ENCODE measurements around the gene SPCS2.
A peak's percentile ranks its signal among the peaks of the same experiment; 100 is the strongest.

The SPCS2 gene

DNA sequence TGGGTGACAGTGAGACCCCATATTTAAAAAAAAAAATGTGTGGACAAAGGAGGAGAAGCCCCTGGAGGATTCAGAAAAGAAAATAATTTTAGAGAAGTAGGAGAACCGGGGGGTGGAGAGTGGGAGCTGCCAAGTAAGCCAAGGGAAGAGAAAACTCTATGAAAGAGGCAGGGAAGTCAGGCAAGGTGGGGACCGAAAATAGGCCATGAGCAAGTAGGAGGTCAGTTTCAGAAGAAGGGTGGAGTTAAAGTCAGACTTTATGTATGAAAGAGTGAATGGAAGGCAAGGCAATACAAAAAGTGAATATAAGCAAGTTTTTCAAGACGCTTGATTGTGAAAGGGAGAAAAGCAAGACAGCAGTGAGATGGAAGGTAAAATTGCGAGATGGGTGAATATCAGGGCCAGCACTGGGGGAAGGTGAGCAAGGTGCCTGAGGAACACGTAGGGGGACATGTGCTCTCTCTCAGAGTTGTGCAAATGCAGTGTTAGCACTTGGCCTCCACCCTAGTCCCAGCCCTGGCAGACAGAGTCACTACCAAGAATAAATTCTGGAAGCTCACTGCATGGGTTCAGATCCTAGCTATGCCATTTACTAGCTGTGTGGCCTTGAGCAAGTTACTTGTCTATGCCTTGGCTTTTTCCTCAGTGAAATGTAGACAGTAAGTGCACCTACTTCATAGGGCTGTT lies 6.8 kb upstream of the SPCS2 start:
- TF ChIP-seq, protein P1, sequence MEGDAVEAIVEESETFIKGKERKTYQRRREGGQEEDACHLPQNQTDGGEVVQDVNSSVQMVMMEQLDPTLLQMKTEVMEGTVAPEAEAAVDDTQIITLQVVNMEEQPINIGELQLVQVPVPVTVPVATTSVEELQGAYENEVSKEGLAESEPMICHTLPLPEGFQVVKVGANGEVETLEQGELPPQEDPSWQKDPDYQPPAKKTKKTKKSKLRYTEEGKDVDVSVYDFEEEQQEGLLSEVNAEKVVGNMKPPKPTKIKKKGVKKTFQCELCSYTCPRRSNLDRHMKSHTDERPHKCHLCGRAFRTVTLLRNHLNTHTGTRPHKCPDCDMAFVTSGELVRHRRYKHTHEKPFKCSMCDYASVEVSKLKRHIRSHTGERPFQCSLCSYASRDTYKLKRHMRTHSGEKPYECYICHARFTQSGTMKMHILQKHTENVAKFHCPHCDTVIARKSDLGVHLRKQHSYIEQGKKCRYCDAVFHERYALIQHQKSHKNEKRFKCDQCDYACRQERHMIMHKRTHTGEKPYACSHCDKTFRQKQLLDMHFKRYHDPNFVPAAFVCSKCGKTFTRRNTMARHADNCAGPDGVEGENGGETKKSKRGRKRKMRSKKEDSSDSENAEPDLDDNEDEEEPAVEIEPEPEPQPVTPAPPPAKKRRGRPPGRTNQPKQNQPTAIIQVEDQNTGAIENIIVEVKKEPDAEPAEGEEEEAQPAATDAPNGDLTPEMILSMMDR (IDR thresholded peaks at IDR 0.05; ENCODE audit: insufficient read depth, low read depth, low read length, missing control alignments), result no peak
- no peak overlapping the region for H3K4me3 ChIP-seq (ENCODE audit: low read length)

DNA sequence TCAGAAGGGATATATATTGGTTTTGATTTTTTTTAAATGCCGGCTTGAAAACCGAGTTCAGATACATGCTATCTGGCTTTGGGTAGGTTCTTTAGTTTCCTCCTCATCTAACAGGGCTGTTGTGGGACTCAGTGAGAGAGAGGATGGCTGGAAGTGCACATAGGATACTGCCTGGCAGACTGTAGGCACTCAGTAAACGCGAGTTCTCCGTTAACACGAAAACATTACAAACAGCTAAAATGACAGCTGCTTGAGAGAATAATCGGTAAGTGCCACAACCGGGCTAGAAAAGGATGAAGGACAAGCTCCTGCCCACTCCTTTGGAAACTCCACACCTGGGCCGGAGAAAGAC lies 544 bp upstream of the SPCS2 start:
- TF ChIP-seq, protein P1 (IDR thresholded peaks at IDR 0.05; ENCODE audit: insufficient read depth, low read depth, low read length, missing control alignments), result no peak
- DNase-seq (ENCODE audit: low read depth), result no peak
- peak overlapping the region; percentile 99 for H3K4me3 ChIP-seq (ENCODE audit: low read length)

More for the DNA sequence above, 6.8 kb upstream of the SPCS2 start:
- no peak for DNase-seq (ENCODE audit: low read depth)

DNA sequence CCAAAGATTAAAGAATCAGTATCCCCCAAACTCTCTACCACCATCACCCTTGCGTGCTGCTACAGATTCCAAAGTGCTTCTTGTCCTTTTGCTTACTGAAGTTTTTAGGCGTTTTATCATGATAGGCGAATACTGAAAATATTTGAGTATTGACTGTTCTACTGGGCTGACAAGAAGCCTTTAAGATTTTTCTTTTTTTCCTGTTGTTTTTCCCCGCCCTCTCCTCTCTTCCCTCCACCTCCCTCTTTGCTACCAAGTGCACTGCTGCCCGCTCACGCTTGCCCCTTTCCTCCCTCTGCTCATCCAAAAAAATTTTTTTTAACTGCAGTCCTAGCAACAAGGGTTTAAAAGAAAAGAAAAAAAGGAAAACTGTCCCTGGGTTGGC lies 679 bp downstream of the SPCS2 start:
- H3K4me3 ChIP-seq (ENCODE audit: low read length), result peak overlapping the region; percentile 99
- DNase-seq (ENCODE audit: low read depth), result no peak
- TF ChIP-seq, protein P1 (IDR thresholded peaks at IDR 0.05; ENCODE audit: insufficient read depth, low read depth, low read length, missing control alignments), result no peak

DNA sequence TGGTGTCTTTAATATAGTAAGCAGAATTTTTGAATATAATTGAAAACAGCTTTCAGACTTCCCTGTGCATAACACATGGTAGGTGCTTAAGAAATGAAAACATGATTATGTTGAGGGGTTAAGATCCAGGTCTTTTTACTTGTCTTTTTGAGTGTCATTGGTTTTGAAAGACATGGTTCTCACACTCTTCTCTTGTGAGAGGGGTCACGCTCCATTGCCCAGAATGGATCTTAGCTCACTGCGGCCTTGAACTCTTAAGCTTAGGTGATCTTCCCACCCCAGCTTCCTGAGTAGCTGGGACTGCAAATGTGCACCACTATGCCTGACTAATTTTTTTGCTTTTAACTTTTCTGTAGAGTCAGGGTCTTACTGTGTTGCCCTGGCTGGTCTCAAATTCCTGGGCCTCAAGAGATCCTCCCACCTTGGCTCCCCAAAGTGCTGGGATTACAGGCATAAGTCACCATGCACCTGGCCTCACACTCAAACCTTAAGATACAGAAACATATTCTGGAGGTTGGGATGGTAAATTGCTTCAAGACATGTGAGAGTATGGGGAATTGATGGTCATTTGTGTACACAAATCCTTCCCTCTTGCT lies 1.4 kb downstream of the SPCS2 start:
- H3K4me3 ChIP-seq (ENCODE audit: low read length), result peak overlapping the region; percentile 99
- DNase-seq (ENCODE audit: low read depth), result no peak
- TF ChIP-seq, protein P1 (IDR thresholded peaks at IDR 0.05; ENCODE audit: insufficient read depth, low read depth, low read length, missing control alignments), result no peak

DNA sequence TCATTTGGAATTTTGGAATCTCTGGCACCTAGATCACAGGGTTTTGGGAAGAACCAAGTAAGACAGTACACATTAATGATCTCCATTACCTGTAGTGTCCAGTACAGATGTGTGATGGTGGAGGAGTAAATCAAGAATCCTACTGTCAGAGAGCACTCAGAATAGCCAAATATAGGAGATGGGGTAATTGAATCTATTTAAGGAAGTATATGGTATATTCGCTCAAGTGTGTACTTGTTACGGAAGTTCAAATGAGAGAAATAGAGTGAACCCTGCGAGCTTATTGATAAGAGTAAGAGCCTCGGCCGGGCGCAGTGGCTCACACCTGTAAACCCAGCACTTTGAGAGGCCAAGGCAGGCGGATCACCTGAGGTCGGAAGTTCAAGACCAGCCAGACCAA lies 2.2 kb downstream of the SPCS2 start:
- TF ChIP-seq, protein P1 (IDR thresholded peaks at IDR 0.05; ENCODE audit: insufficient read depth, low read depth, low read length, missing control alignments), result no peak
- DNase-seq (ENCODE audit: low read depth), result no peak
- H3K4me3 ChIP-seq (ENCODE audit: low read length), result no peak overlapping the region

DNA sequence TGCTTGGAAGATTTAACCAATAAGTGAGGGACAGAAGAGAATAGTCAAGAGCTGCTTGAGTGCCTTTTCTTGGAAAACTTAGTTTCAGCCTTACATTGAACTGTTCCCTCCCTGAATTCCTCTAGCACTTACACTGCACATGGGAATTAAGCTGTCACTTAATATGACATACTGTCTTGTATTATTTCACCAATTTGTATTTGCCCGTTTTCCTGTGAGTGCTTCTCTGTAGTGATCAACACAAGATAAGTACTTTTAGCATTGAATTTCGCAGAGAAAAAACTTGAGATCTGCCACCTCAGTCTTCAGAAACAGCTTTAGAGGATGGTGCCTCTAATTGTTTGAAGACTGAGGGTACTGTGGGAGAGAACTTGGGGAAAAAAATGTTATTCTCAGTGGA lies 3.7 kb downstream of the SPCS2 start:
- H3K4me3 ChIP-seq (ENCODE audit: low read length), result no peak overlapping the region
- DNase-seq (ENCODE audit: low read depth), result no peak

More for the DNA sequence above, 3.7 kb downstream of the SPCS2 start:
- TF ChIP-seq, protein P1 (IDR thresholded peaks at IDR 0.05; ENCODE audit: insufficient read depth, low read depth, low read length, missing control alignments), result no peak

All from epithelial cell of esophagus (primary cell).